Lower leg skin (tissue), 4 donors: ENCODE data around the gene ROPN1B. TPM values are rescaled to one million over a fixed set of nuclear protein-coding genes. Genes with fewer than 3 reads are reported as not detected.
A peak's percentile ranks its signal among the peaks of the same experiment; 100 is the strongest.

Source experiments
- DNase-seq, 2 donors: peaks; one replicate each; pipeline ENCODE4 v3.0.0-alpha.2; 2019; ENCODE audit warnings: low spot score in 2 of 2
- H3K4me3 ChIP-seq: fragments of 200-600 bp; sonication (generic); 2 replicates; pipeline ENCODE4 v1.5.1; 2017; ENCODE audit warnings: mild to moderate bottlenecking, low read depth; ENCODE audit not compliant: poor library complexity, severe bottlenecking
- CTCF ChIP-seq, 3 donors: fragments of 450-650 bp; IDR thresholded peaks; one replicate each; pipeline ENCODE4 v1.5.1; 2016; ENCODE audit warnings: antibody characterized with exemption in 3 of 3, mild to moderate bottlenecking in 3 of 3, moderate library complexity in 2 of 3
- POLR2A ChIP-seq, 2 donors: fragments of 450-650 bp; IDR thresholded peaks; one replicate each; pipeline ENCODE4 v1.6.1; 2016 to 2017; ENCODE audit warnings: antibody characterized with exemption in 2 of 2, mild to moderate bottlenecking in 1 of 2, moderate library complexity in 1 of 2
- WGBS, 2 donors: methylation state at CpG; one replicate each; pipeline ENCODE4 v1.1.5; 2018; 5-methylcytosine and 5-hydroxymethylcytosine counted together
- intact Hi-C: fragments of 100-400 bp; cut with DNase I; formaldehyde crosslinking; loops from one replicate; pipeline ENCODE4 v1.15.0; 2023; ENCODE audit warnings: low total_unique reads
- total RNA-seq, 4 donors: library from RNA; depleted of rRNA; stranded (reverse); fragments of >200 nt; gene quantifications; one replicate each; pipeline ENCODE4 v1.1.0, GENCODE V29; 2016

Gene ROPN1B
- total RNA-seq, 4 donors from 2014 or later = 4.0 to 19.9 (median 10.0) TPM

- DNase-seq = no peak
- TF ChIP-seq CTCF (IDR thresholded peaks at IDR 0.05) = no peak
- TF ChIP-seq POLR2A (IDR thresholded peaks at IDR 0.05) = no peak
- intact Hi-C loops = no loop called here
- WGBS, 2 donors = 56 to 77% methylated on average over 1 of the region's 1 CpG
- no peak overlapping the region for H3K4me3 ChIP-seq
These were observed 49.6 kb downstream of the ROPN1B start for GRCh38 chr3:126018545-126018944.

DNA sequence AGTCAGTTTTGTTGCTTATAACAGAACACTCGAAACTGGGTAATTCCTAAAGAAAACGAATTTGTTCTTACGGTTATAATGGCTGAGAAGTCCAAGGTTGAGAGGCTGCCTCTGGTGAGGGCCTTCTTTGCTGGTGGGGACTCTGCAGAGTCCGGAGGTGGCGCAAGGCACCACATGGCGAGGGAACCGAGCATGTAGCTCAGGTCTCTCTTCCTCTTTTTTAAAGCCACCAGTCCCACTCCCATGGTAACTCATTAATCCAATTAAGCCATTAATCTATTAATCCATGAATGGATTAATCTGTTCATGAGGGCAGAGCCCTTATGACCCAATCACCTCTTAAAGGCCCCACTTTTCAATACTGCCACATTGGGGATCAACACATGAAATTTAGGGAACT, 50.0 kb downstream of the ROPN1B start:
- no peak overlapping the region for H3K4me3 ChIP-seq
- intact Hi-C loops = no loop called here
- WGBS, 2 donors = 94 to 95% methylated on average over 7 of the region's 7 CpGs
- no peak for DNase-seq
- TF ChIP-seq CTCF (IDR thresholded peaks at IDR 0.05) (no peak), POLR2A (IDR thresholded peaks at IDR 0.05) (no peak)

DNA sequence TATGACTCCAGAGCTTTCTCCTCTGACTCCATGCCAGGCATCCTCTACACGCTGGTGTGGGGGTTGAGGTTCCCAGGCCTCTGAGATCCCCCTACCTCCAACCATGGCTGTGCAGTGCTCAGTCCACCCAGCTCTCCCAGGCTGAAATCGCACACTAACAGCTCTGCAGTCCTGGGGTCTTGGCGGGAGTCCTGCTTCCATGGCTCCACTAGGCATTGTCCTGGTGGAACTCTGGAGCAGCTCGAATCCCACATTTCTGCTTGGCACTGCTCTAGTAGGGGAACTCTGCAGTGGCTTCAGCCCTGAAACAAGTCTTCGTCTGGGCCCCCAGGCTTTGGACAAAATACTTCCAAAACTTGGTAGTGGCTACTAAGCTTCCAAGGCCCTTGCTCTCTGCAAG, 50.7 kb downstream of the ROPN1B start:
- TF ChIP-seq CTCF (IDR thresholded peaks at IDR 0.05) (no peak), POLR2A (IDR thresholded peaks at IDR 0.05) (no peak)
- WGBS, 2 donors = 97 to 98% methylated on average over 4 to 5 of the region's 5 CpGs
- DNase-seq = no peak
- H3K4me3 ChIP-seq = no peak overlapping the region
- intact Hi-C loops = no loop called here

DNA sequence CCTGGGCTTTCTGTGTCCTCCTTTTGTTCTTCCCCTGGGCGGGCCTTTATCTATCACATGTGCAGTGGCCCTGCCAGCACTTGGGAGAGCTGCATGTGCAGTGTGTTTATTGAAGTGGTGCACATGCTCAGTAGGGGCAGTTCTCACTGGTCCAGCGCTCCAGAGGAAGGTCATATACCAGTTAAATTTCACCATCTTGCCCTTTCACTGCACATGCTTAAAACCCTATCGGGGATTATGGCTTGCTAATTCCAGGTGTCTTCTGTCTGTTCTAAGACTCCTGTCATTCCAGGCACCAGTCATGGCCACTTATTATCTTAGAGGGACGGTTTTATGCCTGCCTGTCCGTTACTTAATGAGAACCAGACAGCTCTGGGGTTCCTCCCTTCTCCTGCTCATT, 52.2 kb downstream of the ROPN1B start:
- TF ChIP-seq CTCF (IDR thresholded peaks at IDR 0.05) = no peak
- TF ChIP-seq POLR2A (IDR thresholded peaks at IDR 0.05) = no peak
- DNase-seq = peak in 1 of 2 donors; percentile 54
- intact Hi-C loops = no loop called here
- no peak overlapping the region for H3K4me3 ChIP-seq
- WGBS, 2 donors = 83 to 87% methylated on average over 5 of the region's 5 CpGs

GRCh38 chr3:126021702-126022101, 52.7 kb downstream of the ROPN1B start:
- no peak for TF ChIP-seq CTCF (IDR thresholded peaks at IDR 0.05)
- TF ChIP-seq POLR2A (IDR thresholded peaks at IDR 0.05) = no peak
- intact Hi-C loops = no loop called here
- no peak overlapping the region for H3K4me3 ChIP-seq
- WGBS, 2 donors = 97 to 100% methylated on average over 1 of the region's 1 CpG
- DNase-seq = no peak

DNA sequence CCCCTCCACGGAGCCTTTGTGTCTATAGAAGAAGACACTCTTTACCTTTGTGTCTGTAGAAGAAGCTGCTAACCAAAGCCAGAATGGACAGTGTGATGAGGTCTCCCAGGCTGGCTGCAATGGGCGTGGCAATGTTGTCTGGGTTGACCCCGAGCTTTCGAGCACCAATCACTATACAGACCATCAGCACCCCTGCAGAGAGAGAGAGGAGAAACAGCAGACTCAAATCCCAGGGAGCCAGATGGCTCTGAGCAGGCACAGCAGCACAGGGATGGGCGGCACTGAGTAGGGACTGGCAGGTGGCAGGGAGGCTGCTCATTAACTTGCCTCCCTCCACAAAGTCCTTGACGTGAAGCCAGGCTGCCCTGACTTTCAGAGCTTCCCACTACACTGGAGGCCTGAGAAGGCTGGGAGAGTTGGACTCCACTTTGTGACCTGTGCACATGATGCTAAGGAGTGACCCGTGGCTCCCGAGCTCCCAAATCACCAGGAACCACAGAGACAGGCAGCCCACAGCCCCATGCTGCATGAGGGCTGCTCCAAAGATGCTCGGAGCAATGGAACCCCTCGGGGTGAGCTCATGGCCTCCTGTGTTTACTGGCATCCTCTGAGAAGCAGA, 53.9 kb downstream of the ROPN1B start:
- DNase-seq = no peak
- H3K4me3 ChIP-seq = no peak overlapping the region
- 92 to 93% methylated on average over 10 of the region's 10 CpGs for WGBS, 2 donors
- TF ChIP-seq CTCF (IDR thresholded peaks at IDR 0.05) = no peak
- TF ChIP-seq POLR2A (IDR thresholded peaks at IDR 0.05) = no peak
- intact Hi-C loops = no loop called here
